ENCODE data around the gene VPREB1.
"Not testable (repeated sequence)": the region's sequence is repeated elsewhere in the genome, so short reads cannot be mapped to it uniquely, and the experiment has no call there.

VPREB1 gene

DNA sequence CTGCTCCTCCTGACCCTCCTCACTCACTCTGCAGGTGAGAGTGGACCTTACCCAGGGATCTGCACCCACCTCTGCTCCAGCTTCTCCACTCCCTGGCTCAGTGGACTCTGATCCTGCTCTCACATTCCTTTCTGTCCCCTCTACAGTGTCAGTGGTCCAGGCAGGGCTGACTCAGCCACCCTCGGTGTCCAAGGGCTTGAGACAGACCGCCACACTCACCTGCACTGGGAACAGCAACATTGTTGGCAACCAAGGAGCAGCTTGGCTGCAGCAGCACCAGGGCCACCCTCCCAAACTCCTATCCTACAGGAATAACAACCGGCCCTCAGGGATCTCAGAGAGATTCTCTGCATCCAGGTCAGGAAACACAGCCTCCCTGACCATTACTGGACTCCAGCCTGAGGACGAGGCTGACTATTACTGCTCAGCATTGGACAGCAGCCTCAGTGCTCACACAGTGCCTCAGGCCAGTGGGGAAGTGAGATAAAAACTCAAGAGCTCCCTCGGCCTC is 29.7 kb upstream of the VPREB1 start:
- no peak for DNase-seq

DNA sequence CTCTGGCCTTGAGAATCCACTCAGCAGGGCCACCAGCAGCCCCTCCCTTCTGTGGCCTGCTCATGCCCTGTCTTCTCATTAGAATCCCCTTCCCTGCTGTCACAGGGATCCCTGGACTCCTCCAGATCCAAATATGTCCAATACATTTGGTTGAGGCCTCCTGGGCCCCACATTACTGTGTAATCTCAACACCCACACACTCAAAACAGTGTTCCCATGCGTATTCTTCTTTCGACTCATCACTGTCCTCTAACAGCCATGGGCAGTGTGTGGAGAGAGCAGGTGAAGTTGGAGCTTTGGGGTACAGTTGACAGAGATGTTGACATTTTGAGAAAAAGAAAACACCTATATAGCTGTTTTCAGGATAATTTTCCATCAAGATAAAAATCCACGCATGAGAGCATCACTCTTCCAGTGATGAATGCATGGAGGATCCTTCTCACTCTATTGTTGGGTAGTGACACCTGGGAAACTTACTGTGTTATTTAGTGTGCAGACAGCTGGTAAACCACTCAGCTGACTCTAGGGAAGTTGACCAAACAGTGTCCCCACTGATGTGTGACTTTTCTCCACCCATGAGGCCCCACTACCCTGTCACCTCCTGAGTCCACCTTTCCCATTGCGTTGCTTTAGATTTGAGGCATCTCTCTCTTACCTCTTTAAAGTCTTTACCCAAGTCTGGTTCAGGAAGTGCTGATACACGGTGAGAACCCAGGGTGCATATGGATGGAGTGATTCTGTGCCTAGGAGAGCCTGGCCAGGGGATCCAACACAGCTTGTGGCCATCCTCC is 28.7 kb upstream of the VPREB1 start:
- no peak for DNase-seq

- no peak for DNase-seq
These were observed 28.1 kb upstream of the VPREB1 start for GRCh38 chr22:22216450-22216959.

GRCh38 chr22:22218302-22218701 is 26.3 kb upstream of the VPREB1 start:
- no peak for DNase-seq

DNA sequence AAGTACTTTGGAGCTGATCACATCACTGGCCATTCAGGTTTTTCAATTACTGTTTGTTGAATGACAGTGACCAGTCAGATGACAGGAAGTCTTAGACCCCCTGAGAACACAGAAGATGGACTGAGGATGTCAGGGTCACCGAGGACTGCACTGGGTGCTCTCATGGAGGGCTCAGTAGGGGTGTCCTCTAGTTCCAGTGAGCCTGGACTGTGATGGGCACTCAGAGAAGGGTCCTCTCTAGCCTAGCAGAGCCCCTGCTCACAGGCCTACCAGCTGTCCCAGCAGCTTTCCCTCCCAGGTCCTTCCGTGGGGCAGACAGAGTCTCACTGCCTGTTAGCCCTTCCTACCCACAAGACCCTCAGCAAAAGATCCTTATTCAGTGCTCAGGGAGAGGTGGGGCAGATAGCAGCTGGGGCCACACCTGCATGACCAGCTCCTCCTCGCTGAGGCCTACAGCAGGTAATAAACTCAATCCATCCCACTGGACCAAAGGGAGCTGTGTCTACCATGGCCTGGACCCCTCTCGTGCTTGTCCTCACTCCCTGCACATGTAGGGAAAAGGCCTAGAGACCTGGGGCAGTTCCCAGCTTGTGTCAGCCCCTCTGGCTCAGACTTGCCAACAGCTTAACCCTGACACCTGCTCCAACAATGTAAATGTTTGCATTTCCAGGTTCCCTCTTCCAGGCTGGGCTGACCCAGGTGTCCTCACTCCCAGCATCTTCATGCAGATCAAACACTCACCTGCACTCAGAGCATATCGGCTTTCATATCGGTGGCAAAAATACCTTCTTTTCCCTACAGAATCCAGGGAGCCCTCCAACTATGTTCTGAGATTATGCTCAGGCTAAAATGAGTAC is 25.2 kb upstream of the VPREB1 start:
- no peak for DNase-seq

DNA sequence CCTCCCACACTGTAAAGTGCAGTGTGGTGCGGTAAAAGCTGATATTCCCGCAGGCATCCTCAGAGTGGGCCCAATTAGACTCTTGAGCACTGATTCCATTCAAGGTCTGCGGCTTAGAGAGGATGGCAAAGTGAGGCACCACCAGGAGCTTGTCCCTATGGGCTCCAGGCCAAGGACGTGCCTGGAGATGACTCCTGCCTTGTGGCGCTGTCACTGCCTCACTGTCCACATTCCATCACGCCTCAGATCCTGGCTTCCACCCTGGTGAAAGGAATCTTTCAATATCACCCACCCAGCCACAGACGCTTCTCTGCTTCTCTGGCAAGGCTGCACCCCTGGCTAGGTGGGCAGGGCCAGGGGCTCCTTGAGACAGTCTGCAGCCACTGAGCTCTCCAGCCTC is 23.5 kb upstream of the VPREB1 start:
- DNase-seq = not testable (repeated sequence)

DNA sequence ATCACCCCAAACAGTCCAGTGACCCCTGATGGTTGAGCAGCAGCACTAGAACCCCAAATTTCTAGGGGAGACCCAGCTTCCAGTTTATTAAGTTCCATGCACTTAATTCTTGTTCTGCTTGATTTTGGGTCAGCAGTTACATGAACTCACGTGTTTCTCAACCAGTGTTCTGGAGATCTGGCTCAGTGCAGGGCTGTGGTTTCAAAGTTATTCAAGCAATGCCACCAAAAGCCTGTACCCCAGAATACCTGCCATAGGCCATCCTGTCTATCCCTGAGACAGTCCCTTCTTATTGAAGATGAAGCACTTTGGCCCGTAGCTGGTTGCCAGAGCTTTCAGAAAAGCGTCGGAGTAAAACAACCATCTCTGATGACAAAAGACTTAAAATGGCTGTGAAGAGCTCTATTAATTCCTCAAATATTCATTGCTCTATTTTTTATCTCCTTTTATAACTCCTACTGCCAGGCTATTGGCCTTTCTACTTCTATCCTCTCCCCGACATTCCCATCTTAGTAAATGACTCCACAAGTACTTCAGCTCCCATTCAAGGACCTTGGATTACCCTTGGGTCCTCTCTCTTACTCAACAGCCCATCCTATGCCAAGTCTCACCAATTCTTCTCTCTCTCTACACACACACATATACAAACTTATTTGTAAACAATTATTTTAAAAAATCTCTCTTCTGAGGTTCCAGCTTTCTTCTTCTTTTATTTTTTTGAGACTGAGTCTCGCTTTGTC is 18.0 kb upstream of the VPREB1 start:
- DNase-seq = no peak

GRCh38 chr22:22228421-22228820 is 16.2 kb upstream of the VPREB1 start:
- DNase-seq = no peak

- no peak for DNase-seq
These were observed 15.7 kb upstream of the VPREB1 start for GRCh38 chr22:22228921-22229320.

DNA sequence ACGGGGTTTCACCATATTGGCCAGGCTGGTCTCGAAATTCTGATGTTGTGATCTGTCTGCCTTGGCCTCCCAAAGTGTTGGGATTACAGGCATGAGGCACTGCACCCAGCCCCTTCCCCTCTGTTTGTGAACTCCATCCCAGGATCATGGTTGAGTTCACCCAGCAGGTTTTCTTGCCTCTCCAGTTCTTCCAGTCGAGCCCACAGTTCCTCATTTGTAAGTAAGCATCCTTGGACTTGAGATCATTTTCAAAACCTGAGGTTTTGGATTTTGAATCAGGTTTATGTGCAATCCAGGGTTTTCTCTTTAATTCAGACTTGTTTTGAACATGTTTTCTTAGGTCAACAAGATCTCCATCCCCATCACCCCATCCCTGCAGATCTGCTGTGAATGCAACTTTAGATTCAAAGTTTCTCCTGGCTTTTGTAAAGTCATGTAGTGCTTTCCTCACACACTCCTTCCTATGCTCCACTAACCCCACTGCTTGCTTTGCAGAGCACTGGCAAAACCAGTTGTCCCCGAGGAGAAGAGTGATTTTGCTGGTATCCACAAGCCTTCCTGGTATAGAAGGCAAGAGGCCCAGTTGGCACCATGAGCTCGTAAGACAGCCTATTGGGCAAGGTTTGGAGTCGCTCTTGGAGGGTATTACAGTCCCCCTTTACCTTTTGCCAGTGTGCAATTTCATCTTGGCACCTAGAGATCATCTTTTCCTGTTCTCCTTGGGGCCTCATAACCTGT is 14.7 kb upstream of the VPREB1 start:
- DNase-seq = no peak

DNA sequence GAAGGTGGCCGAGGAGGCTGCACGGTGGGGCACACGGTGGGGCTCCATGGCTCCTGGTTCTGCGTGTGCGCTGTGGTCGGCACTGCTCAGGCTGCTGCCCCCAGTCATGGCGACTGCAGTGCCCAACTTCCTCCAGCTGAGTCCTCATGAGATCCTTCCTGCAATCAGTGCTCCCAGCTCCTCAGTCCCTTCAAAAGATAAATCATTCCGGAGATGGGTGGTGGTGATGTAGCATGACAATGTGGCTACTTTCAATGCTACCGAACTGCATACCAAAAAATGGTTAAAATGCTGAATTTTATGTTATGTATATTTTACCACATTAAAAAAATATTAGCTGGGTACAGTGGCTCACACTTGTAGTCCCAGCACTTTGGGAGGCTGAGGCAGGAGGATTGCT is 14.1 kb upstream of the VPREB1 start:
- no peak for DNase-seq

- no peak for DNase-seq
These were observed 11.5 kb upstream of the VPREB1 start for GRCh38 chr22:22233081-22233480.

DNA sequence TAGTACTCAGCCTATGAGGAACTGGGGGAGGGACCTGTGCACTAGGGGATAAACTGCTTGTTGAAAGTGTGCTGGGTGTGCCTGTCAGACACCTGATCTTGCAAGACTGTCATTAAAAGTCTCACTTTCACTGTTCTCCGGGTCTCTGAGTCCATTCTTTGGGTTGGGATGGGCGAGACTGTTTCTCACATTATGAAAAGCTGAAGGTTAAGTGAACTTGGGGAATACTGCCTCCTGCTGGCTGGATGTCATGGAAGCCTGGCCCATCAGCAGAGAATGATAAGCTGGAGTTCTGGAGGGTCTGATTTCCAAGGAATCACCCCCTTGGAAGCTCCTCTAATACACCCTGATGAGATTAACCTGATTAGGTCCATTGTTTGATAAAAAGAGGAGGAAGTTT is 9.0 kb upstream of the VPREB1 start:
- no peak for DNase-seq

GRCh38 chr22:22237521-22237920 is 7.1 kb upstream of the VPREB1 start:
- no peak for DNase-seq

DNA sequence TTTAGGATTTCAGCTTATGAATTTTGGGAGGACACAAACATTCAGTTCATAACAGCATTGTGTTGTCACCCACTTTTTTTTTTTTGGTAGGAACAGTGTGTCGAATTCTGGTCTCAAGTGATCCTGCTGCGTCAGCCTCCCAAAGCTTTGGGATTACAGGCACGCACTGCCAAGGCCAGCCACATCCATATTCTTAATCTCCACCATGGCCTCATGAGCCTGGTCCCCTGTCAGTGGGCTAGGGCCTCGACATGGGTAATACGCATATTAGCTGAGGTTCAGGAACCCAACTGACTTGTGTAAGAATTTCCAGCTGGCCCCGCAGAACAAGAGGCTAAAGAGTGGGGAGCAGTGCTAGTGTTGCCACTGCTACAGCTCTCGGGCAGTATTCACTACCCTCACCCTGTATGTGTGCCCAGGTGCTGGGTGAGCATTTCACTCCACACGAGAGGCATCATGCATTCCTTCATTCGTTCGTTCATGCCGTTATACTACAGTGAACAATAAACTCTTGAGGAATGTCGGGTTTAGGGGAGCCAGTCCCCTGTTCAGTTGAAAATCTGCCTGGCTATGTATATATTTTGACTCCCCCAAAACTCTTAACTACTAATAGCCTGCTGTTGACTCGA is 5.2 kb upstream of the VPREB1 start:
- DNase-seq = no peak

DNA sequence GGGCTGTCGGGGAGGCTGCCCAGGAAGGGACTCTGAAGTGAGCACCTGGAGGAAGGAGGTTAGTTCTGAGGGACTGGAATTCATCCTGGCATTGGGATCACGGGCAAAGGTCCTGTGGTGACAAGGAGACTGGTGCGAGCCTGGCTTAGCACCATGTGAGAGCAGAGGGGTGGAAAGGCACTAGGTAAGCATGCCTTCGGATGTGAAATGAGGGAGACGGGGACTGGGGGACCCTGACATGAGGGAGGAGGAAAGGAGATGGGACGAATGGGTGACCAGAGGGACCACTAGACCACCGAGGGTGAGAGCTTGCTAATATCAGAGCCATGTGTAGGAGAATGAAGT is 3.1 kb upstream of the VPREB1 start:
- DNase-seq = no peak

DNA sequence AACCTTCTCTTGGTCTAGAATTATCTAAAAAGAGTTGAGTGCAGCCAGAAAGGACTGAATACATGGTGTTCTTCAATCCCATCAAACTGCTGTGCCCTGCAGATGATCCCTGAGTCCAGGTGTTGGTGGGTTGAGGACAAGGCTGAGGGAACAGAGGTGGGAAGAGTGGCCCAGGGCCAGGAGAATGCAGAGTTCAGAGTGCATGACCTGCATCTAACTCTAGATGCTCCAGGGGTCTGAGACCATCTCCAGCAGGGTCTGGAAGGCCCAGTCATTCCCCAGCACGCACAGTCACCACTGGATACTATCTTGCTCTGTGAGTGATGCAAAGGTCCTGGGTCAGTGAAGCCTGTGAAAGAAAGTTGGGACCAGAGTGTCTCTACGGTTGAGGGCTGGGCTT is 2.1 kb upstream of the VPREB1 start:
- no peak for DNase-seq

DNA sequence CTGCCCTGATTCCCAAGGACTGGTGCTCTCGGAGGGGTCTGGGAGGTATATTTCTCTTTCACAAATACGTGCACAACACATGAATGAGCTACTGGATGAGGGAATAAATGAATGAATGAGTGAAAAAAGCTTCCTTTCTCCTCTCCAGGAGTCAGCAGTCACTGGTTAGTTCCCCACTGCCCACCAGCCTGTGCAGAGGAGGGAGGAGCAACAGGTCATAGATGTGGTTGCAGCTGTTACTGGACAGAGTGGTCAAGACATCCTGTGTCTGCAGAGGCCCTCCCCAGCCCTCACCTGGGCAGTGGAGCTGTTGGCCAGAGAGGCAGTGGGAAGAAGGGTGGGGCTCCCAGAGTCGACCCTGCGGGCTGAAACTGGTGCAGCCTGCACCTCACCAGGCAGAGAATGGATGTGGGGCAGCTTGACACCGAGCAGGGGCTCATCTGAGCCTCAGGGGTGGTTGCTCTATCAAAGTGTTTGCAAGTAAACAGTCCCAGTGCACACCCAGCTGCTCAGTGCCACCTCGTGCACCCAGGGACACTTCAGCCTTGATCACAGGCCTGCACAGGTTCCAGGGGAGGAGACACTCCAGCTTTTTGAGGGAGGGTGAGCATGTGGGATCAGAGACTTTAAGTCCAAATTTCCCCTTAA is 1.4 kb upstream of the VPREB1 start:
- DNase-seq = no peak

DNA sequence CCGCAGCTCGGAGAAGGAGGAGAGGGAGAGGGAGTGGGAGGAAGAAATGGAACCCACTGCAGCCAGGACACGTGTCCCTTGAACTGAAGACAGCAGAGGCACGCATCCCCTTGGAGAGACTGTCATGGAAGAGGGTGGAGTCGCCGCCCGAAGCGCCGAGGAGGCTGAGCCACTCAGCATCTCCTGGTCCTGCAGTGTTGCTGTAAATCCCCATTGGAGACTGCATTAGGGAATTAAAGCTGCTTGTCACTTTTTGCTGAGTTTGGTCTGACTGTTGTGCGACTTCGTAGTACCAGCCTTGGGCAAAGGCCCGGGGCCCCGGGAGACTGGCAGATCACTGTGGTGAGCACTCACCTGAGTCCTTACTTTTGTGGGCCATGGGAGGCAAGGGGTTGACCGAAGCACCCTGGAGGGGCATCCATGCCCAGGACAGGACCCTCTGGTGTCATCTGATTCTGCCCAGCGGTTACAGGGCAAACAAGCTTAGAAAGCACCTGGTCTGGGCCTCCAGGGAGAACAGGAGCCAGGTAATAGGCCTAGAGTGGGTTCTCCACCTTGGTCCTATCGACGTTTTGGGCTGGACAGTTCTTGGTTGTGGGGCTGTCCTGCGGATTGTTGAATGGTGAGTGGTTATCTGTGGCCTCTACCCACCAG is 797 bp downstream of the VPREB1 start:
- no peak for DNase-seq

DNA sequence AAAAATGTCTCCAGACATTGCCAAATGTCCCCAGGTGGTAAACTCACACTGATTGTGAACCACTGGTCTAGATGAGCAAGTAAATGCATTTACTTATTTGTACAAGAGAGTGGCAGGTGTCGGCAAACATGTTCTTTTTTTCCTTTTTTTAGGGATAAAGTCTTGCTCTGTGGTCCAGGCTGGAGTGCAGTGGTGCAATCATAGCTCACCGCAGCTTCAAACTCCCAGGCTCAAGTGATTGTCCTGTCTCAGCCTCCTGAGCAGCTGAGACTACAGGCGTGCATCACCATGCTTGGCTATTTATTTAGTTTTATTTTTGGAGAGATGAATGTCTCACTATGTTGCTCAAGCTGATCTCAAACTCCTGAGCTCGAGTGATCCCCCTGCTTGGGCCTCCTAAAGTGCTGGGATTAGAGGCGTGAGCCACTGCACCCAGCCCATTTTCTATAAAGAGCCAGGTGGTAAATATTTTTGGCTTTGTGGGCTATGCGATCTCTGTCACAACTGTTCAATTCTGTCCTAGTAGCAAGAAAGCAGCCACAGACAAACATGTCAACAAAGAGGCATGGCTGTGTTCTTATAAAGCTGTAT is 1.4 kb downstream of the VPREB1 start:
- DNase-seq = no peak

- DNase-seq = no peak
These were observed 2.1 kb downstream of the VPREB1 start for GRCh38 chr22:22246706-22247105.

Measured in bone marrow (tissue), 2 donors.